Adipose tissue (tissue), 3 donors: ENCODE data around the gene P2RX1. TPM values are rescaled to one million over a fixed set of nuclear protein-coding genes. Genes with fewer than 3 reads are reported as not detected.

Experiments used
- H3K27ac ChIP-seq: one replicate; pipeline ENCODE4 v1.5.1; 2013; ENCODE audit warnings: low read depth, low read length
- WGBS, 3 donors: extraction: QIAGEN DNeasy Blood & Tissue Kit; methylation state at CpG; one replicate each; pipeline ENCODE4 v1.1.7; 2013; 5-methylcytosine and 5-hydroxymethylcytosine counted together
- polyA plus RNA-seq, 3 donors: library from polyadenylated mRNA; stranded (reverse); fragments of 200-250 nt; gene quantifications; one replicate each; pipeline ENCODE4 v1.2.3, GENCODE V29; 2013
- donor health status: healthy with polysubstance abuse.
- donor health status: Bipolar disorder and iron deficiency.
- donor health status: healthy.

The P2RX1 gene
- polyA plus RNA-seq, 3 donors = 0.34 to 18.9 (median 3.3) TPM

GRCh38 chr17:3913531-3914311, 2.5 kb downstream of the P2RX1 start:
- 26 to 28% (median 27%) methylated on average over 17 of the region's 17 CpGs for WGBS, 3 donors
- H3K27ac ChIP-seq = no peak overlapping the region

GRCh38 chr17:3912827-3913226, 3.4 kb downstream of the P2RX1 start:
- H3K27ac ChIP-seq = no peak overlapping the region
- 92 to 98% (median 96%) methylated on average over 2 of the region's 2 CpGs for WGBS, 3 donors

- 39 to 74% (median 55%) methylated on average over 27 to 30 of the region's 30 CpGs for WGBS, 3 donors
- H3K27ac ChIP-seq = no peak overlapping the region
Observed at GRCh38 chr17:3911271-3912053, 4.8 kb downstream of the P2RX1 start.

GRCh38 chr17:3910420-3911270, 5.6 kb downstream of the P2RX1 start:
- no peak overlapping the region for H3K27ac ChIP-seq
- WGBS, 3 donors = 81 to 91% (median 84%) methylated on average over 11 of the region's 11 CpGs

GRCh38 chr17:3909257-3909656, 7.0 kb downstream of the P2RX1 start:
- WGBS, 3 donors = 91 to 96% (median 93%) methylated on average over 11 to 12 of the region's 12 CpGs
- H3K27ac ChIP-seq = no peak overlapping the region

GRCh38 chr17:3907483-3908216, 8.6 kb downstream of the P2RX1 start:
- H3K27ac ChIP-seq = no peak overlapping the region
- 79 to 83% (median 82%) methylated on average over 11 of the region's 11 CpGs for WGBS, 3 donors

GRCh38 chr17:3906881-3907280, 9.4 kb downstream of the P2RX1 start:
- H3K27ac ChIP-seq = no peak overlapping the region
- WGBS, 3 donors = 87 to 93% (median 93%) methylated on average over 4 of the region's 4 CpGs

- no peak overlapping the region for H3K27ac ChIP-seq
- 44 to 91% (median 73%) methylated on average over 10 to 11 of the region's 11 CpGs for whole genome bisulfite sequencing, 3 donors
Observed at GRCh38 chr17:3905017-3905520, 11.2 kb downstream of the P2RX1 start.

- WGBS, 3 donors = 40 to 84% (median 44%) methylated on average over 14 to 15 of the region's 15 CpGs
- H3K27ac ChIP-seq = no peak overlapping the region
Observed at GRCh38 chr17:3904501-3904900, 11.8 kb downstream of the P2RX1 start.

- 25 to 81% (median 78%) methylated on average over 16 to 21 of the region's 21 CpGs for WGBS, 3 donors
- no peak overlapping the region for H3K27ac ChIP-seq
Observed at GRCh38 chr17:3903881-3904290, 12.4 kb downstream of the P2RX1 start.

GRCh38 chr17:3903051-3903825, 13.0 kb downstream of the P2RX1 start:
- no peak overlapping the region for H3K27ac ChIP-seq
- WGBS, 3 donors = 37 to 89% (median 88%) methylated on average over 25 of the region's 25 CpGs

GRCh38 chr17:3900646-3901045, 15.6 kb downstream of the P2RX1 start:
- H3K27ac ChIP-seq = no peak overlapping the region
- 52 to 81% (median 77%) methylated on average over 6 of the region's 6 CpGs for WGBS, 3 donors

- H3K27ac ChIP-seq = no peak overlapping the region
- 92 to 96% (median 94%) methylated on average over 12 of the region's 12 CpGs for WGBS, 3 donors
Observed at GRCh38 chr17:3897731-3898130, 18.5 kb downstream of the P2RX1 start.

GRCh38 chr17:3896968-3897235, 19.4 kb downstream of the P2RX1 start:
- H3K27ac ChIP-seq = no peak overlapping the region
- WGBS, 3 donors = 82 to 86% (median 82%) methylated on average over 6 of the region's 6 CpGs

GRCh38 chr17:3896108-3896967, 19.9 kb downstream of the P2RX1 start:
- no peak overlapping the region for H3K27ac ChIP-seq
- 58 to 66% (median 59%) methylated on average over 14 to 15 of the region's 15 CpGs for WGBS, 3 donors

- 92 to 100% (median 95%) methylated on average over 3 of the region's 3 CpGs for WGBS, 3 donors
Observed at GRCh38 chr17:3895354-3895753, 20.9 kb downstream of the P2RX1 start.

More at GRCh38 chr17:3895354-3895753, 20.9 kb downstream of the P2RX1 start:
- no peak overlapping the region for H3K27ac ChIP-seq
